Small intestine (tissue), 7 donors: Measurements from ENCODE around the gene FAT1. TPM values are rescaled to one million over a fixed set of nuclear protein-coding genes. Genes with fewer than 3 reads are reported as not detected.

Source experiments
- DNase-seq, 2 donors: peaks; one replicate each; pipeline versions ENCODE4 v3.0.0 to v3.0.0-alpha.2; 2013
- FAIRE-seq: peaks from 2 replicates; lab custom pipeline; 2012; peaks lifted over from hg19 to GRCh38; lab: Jason Lieb, UNC
- H3K27ac ChIP-seq, 3 donors: one replicate each; pipeline ENCODE4 v1.5.1; 2013; ENCODE audit warnings: low read length in 2 of 3, mild to moderate bottlenecking in 2 of 3, control low read depth in 1 of 3, inconsistent platforms in 1 of 3, low read depth in 1 of 3, moderate library complexity in 1 of 3
- H3K27me3 ChIP-seq, 3 donors: one replicate each; pipeline ENCODE4 v1.6.1; 2013; ENCODE audit warnings: low read length in 3 of 3, inconsistent platforms in 1 of 3; ENCODE audit not compliant: control insufficient read depth in 3 of 3, insufficient read depth in 3 of 3
- H3K36me3 ChIP-seq, 3 donors: one replicate each; pipeline ENCODE4 v1.6.1; 2013; ENCODE audit warnings: low read length in 3 of 3, inconsistent platforms in 1 of 3, low read depth in 1 of 3, mild to moderate bottlenecking in 1 of 3, moderate library complexity in 1 of 3; ENCODE audit not compliant: control insufficient read depth in 3 of 3, insufficient read depth in 2 of 3
- H3K4me1 ChIP-seq, 3 donors: one replicate each; pipeline ENCODE4 v1.6.1; 2013; ENCODE audit warnings: low read length in 2 of 3, inconsistent platforms in 1 of 3, low read depth in 1 of 3, mild to moderate bottlenecking in 1 of 3, moderate library complexity in 1 of 3; ENCODE audit not compliant: control insufficient read depth in 3 of 3, insufficient read depth in 2 of 3
- H3K4me3 ChIP-seq, 3 donors: one replicate each; pipeline ENCODE4 v1.5.1; 2013; ENCODE audit warnings: low read length in 3 of 3, control low read depth in 1 of 3, inconsistent platforms in 1 of 3, low read depth in 1 of 3, mild to moderate bottlenecking in 1 of 3, moderate library complexity in 1 of 3
- H3K9me3 ChIP-seq, 2 donors: one replicate each; pipeline ENCODE4 v1.6.1; 2013; ENCODE audit warnings: low read depth in 1 of 2, low read length in 1 of 2; ENCODE audit not compliant: control insufficient read depth in 2 of 2, insufficient read depth in 1 of 2
- WGBS, 3 donors: extraction: QIAGEN DNeasy Blood & Tissue Kit; methylation state at CpG; one replicate each; pipeline ENCODE4 v1.1.7; 2013; 5-methylcytosine and 5-hydroxymethylcytosine counted together
- polyA plus RNA-seq, 4 donors: library from polyadenylated mRNA; stranded (reverse) in 3 of 4; unstranded in 1 of 4; fragments of 200-250 nt in 3 of 4; fragments of 120-200 nt in 1 of 4; gene quantifications; one replicate each; pipeline versions ENCODE4 v1.2.1 to v1.2.3, GENCODE V29; 2013
- donor health status: healthy with polysubstance abuse.
- donor health status: control.
- donor health status: control.
- donor health status: Bipolar disorder and iron deficiency.
- donor health status: healthy.

Gene FAT1
- polyA plus RNA-seq, 4 donors, result 62.4 to 189 (median 83.6) TPM

- 70 to 86% (median 85%) methylated on average over 10 of the region's 10 CpGs for WGBS, 3 donors
- H3K27me3 ChIP-seq, result no peaks in the 10 kb centered on the region
- no peaks in the 10 kb centered on the region for H3K4me1 ChIP-seq
- H3K9me3 ChIP-seq, result no peaks in the 10 kb centered on the region
- no peak overlapping the region for H3K27ac ChIP-seq
- no peak overlapping the region for H3K4me3 ChIP-seq
- no peak for DNase-seq
- no peak for FAIRE-seq
- H3K36me3 ChIP-seq, result peaks cover 2 to 44% (median 26%) of the 10 kb centered on the region in 3 donors
Measured at GRCh38 chr4:186634591-186635128, 89.0 kb downstream of the FAT1 start.

GRCh38 chr4:186633844-186634243, 89.8 kb downstream of the FAT1 start:
- FAIRE-seq (no peak), DNase-seq (no peak)
- Histone ChIP-seq H3K9me3 (no peaks in the 10 kb centered on the region), H3K27ac (no peak overlapping the region), H3K36me3 (peaks cover 2 to 47% (median 27%) of the 10 kb centered on the region in 3 donors), H3K27me3 (no peaks in the 10 kb centered on the region), H3K4me1 (no peaks in the 10 kb centered on the region), H3K4me3 (no peak overlapping the region)

- Histone ChIP-seq H3K27ac (no peak overlapping the region), H3K27me3 (no peaks in the 10 kb centered on the region), H3K9me3 (no peaks in the 10 kb centered on the region), H3K4me3 (no peak overlapping the region), H3K4me1 (no peaks in the 10 kb centered on the region), H3K36me3 (peaks cover 2 to 49% (median 29%) of the 10 kb centered on the region in 3 donors)
- FAIRE-seq (no peak), DNase-seq (no peak)
- 91 to 95% (median 95%) methylated on average over 6 of the region's 6 CpGs for WGBS, 3 donors
Measured at GRCh38 chr4:186630128-186630527, 93.5 kb downstream of the FAT1 start.

GRCh38 chr4:186628058-186628711, 95.5 kb downstream of the FAT1 start:
- FAIRE-seq (no peak), DNase-seq (no peak)
- Histone ChIP-seq H3K27me3 (no peaks in the 10 kb centered on the region), H3K4me1 (no peaks in the 10 kb centered on the region), H3K36me3 (peaks cover 3 to 47% (median 29%) of the 10 kb centered on the region in 3 donors), H3K9me3 (no peaks in the 10 kb centered on the region), H3K27ac (no peak overlapping the region), H3K4me3 (no peak overlapping the region)
- 76 to 84% (median 81%) methylated on average over 21 of the region's 21 CpGs for WGBS, 3 donors

GRCh38 chr4:186627226-186627865, 96.3 kb downstream of the FAT1 start:
- H3K4me1 ChIP-seq, result no peaks in the 10 kb centered on the region
- peaks cover 4 to 54% (median 27%) of the 10 kb centered on the region in 3 donors for H3K36me3 ChIP-seq
- WGBS, 3 donors, result 73 to 79% (median 78%) methylated on average over 10 of the region's 10 CpGs
- H3K27me3 ChIP-seq, result no peaks in the 10 kb centered on the region
- H3K9me3 ChIP-seq, result no peaks in the 10 kb centered on the region
- no peak overlapping the region for H3K4me3 ChIP-seq
- no peak overlapping the region for H3K27ac ChIP-seq
- no peak for FAIRE-seq
- no peak for DNase-seq

- Histone ChIP-seq H3K27ac (no peak overlapping the region), H3K36me3 (peaks cover 17 to 45% (median 22%) of the 10 kb centered on the region in 3 donors), H3K4me1 (no peaks in the 10 kb centered on the region), H3K4me3 (no peak overlapping the region), H3K27me3 (no peaks in the 10 kb centered on the region), H3K9me3 (peaks cover 0 to 4% of the 10 kb centered on the region in 2 donors)
- no peak for FAIRE-seq
- WGBS, 3 donors, result 75 to 98% (median 89%) methylated on average over 1 of the region's 1 CpG
- DNase-seq, result no peak
Measured at GRCh38 chr4:186624951-186625350, 98.7 kb downstream of the FAT1 start.

- WGBS, 3 donors, result 93 to 96% (median 96%) methylated on average over 5 of the region's 5 CpGs
- peaks cover 17 to 54% (median 25%) of the 10 kb centered on the region in 3 donors for H3K36me3 ChIP-seq
Measured at GRCh38 chr4:186623546-186623945, 100.1 kb downstream of the FAT1 start.

GRCh38 chr4:186622788-186623464, 100.7 kb downstream of the FAT1 start:
- Histone ChIP-seq H3K9me3 (peaks cover 0 to 10% of the 10 kb centered on the region in 2 donors), H3K27ac (no peak overlapping the region), H3K4me3 (no peak overlapping the region), H3K4me1 (no peaks in the 10 kb centered on the region), H3K27me3 (no peaks in the 10 kb centered on the region), H3K36me3 (peaks cover 17 to 50% (median 21%) of the 10 kb centered on the region in 3 donors)
- DNase-seq, result no peak
- no peak for FAIRE-seq
- 80 to 89% (median 81%) methylated on average over 9 of the region's 9 CpGs for WGBS, 3 donors

More at GRCh38 chr4:186623546-186623945, 100.1 kb downstream of the FAT1 start:
- Histone ChIP-seq H3K4me1 (no peaks in the 10 kb centered on the region), H3K27me3 (no peaks in the 10 kb centered on the region), H3K27ac (no peak overlapping the region), H3K9me3 (peaks cover 0 to 10% of the 10 kb centered on the region in 2 donors), H3K4me3 (no peak overlapping the region)
- no peak for FAIRE-seq
- no peak for DNase-seq
